ENCODE results near the gene B3GAT3.
"Not testable (repeated sequence)": the region's sequence is repeated elsewhere in the genome, so short reads cannot be mapped to it uniquely, and the experiment has no call there.

B3GAT3 gene

DNA sequence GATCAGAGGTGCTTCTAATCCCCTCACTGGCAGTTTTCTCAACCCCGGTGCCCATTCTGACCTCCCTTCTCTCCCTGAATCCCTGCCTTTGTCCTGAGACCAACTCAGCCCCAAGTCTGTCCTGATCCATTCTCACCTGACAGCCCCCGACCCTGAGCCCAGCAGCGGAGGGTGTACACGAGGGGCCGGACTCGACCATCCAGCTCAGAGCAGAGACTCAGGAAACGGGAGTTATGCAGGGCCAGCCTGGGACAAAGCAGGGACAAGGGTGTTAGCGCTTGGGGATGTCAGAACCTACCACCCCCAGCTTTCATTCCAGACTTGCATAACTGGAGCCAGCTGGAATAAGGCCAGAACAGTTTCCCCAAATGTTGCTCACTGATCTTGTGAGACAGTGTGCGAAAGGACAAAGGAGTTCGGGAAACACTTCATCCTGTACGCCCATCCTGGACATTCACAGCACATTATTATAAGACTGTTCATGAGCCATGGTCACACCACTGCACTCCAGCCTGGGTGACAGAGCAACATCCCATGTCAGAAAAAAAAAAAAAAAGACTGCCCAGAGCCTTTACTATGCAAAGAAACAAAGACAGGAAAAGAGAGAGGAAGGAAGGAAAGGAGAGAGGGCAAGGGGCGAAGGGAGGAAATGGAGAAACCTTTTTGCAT, 44.6 kb downstream of the B3GAT3 start:
- no peak for DNase-seq

DNA sequence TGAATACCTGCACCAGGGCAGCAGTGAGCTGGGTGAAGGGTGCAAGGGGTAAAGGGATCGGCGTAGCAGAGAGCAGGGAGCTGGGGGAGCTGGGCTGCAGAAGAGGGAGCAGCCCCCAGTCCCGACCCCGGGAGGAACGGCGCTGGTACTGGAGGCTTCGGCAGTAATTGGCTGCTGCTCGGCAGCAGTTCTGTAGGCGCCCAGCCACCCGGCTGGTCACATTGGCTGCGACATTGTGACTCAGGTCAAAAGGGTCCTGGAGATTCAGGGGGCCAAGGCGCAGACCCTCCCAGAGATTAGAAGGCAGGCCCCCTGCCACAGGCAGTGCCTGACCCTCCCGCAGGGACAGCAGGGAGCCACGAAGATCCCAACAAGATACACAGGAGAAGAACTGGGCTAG, 45.9 kb downstream of the B3GAT3 start:
- no peak for DNase-seq

DNA sequence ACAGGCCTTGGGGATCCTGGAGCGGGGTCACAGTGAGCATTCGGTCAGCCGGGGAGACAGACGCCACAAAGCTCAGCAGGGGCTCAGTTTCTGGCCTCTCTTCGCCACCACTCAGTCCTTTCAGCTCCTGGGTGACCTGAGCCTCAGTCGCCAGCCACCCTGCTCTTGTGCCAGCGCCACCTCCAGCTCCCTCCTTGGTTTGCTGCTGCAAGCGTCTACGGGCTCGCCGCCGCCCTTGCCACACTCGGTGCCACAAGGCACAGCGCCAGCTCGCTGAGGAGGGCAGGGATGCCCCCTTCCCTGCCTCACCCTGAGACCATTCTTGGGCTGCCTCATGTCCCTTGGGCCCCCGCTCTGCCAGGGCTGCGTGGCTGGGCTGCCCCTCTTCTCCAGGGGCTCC, 46.6 kb downstream of the B3GAT3 start:
- DNase-seq = no peak

DNA sequence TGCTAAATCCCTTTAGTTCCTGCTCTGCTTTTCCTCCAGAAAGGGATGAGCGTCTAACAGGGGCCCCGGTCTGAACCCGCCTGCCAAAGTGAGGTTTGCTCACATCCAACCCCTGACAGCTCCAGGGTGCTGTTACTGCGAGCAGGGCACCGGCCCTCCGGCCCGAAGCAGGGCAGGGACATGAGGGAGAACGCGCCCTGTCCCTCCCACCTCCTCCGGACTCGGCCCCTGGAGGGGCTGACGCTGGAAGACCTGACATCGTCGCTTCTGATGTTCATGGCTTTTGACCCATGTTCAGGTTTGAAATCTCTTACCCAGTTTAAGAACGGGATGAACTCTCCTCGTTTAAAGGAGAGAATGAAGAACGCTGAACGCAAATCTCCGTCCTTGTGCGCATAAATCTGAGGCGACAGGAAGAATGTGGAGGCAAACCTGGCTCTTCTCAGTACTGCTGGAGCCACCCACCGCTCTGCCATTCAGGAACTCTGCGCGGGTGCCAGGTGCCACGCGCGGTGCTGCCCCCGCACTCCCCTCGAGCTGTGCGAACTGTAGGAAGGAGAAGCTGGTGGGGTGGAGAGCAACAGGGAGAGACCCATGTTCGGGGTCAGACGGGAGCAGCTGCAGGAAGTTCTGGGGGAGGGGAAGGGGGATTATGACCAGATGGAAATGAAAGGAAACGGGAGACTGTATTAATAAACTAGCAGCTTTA, 47.3 kb downstream of the B3GAT3 start:
- peak; percentile 36 to 56 for DNase-seq

DNA sequence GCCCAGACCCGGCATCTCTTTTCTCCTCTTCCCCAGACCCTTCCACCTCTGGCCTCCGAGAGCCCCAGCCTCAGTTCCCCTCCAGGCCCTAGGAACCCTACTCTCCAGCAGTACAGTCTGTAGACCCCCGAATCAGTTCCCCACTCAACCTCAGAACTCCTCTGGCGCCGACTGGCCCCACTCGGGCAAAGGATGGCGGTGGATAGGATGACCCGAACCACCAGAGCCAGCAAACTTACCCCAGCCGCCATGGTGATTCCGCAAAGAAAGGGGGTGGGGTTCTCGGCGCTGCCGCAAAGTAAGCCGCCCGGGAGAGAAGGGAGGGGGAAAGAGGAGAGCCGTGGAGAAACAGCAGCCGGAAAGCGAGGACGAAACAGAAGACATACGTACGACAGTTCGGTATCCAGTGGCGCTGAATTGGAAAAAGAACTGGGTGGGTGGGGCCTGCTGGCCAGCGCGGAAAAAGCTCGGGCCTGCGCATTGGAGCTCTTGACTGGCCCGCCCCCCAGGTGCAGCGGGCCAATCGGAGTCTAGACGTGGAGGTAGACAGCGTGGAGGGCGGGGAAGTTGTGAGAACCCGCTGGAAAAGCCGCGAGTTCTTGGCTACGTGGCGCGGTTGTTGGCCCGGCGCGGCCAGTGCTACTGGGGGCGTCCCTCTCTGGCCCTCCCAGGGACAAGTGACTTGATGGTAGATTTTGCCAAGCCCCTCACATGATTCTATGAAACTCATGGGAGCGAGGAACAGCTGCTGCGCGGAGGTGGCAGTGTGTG, 48.0 kb downstream of the B3GAT3 start, which contains the start of gene EEF1G:
TSS of gene EEF1G (minus strand) at position 300 of the 771 bp plus-strand sequence. CDS start at position 251, 49 bp downstream.
- peak; percentile 100 for DNase-seq

DNA sequence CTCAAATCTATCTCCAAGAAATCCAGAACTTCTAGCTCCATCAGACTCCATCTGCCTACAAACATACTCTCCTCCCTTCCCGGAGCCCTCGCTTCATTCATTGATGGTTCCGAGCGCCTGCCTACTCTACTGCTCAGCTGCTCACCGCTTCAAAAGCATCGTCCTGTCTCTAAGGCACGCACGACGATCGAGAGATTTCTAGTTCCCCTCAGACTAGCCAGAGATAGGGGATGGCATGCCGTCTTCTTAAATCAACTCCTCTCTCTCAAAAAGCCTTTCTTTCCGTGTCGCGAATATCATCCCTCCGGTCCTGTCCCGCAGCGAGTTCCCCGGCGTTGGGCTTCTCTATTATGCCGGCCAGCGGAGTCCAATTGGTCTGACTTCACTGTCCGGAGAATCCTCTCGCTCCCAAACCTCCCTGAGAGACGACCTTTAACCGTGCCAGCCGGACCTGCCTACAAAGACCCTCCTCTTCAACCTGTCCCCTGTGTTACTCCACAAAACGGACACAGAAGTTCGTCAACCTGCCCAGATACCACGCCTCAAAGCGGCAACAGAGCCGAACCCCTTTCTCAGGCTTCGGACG, 48.7 kb downstream of the B3GAT3 start:
- DNase-seq = peak; percentile 15 to 33

DNA sequence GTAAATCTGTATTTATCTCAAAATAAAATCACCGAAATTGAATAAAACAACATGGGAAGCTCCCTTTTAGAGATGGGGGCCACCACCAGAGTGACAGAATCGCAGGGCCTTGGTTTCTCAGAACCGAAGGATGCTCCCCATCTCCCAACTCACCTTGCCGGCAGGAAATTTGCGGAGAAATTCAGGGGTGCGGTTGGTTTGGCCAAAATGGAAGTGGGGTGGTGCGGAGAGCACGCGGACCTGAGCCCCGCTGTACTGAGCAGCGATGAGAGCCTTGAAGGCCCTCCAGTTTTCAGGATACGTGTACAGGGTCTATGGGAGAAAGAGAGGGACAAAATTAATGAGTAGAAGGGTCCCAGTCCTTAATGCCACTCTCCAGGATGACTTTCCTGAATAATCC, 49.4 kb downstream of the B3GAT3 start:
- no peak for DNase-seq

DNA sequence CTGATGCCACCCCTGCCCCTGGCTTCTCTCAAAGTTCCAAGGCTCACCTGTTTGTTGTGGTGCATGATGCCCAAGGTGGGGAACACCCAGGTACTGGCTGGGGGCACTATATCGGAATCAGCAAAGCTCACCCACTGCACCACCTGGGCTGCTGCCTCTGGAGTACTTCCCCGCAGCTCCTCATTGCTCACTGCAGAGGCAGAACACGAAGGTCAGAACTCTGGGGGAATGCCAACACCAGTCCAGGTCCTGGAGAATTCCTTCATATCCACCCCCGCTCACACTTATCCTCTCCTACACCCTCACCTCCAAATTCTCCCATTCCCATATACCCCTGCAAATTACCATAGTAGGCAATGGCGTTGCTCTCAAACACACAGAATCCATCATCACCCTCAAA, 50.3 kb downstream of the B3GAT3 start:
- DNase-seq = not testable (repeated sequence)

DNA sequence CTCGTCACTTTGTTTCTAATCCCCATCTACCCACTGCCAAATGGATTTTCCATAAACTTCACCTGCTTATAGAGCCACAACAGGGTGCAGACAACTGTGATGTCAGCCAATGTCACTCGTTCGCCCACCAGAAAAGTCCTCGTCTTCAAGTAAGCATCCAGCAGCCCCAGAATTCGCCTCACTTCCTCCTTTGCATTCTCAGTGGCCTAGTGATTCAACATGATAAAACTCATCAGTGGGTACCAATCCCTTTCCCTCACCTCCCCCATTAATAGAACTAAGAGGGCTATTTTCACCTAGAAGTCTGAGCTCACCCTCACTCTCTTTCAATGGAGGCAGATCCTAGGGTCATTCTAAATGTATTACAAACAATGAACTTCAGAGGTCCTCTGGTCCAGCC, 50.9 kb downstream of the B3GAT3 start:
- not testable (repeated sequence) for DNase-seq

DNA sequence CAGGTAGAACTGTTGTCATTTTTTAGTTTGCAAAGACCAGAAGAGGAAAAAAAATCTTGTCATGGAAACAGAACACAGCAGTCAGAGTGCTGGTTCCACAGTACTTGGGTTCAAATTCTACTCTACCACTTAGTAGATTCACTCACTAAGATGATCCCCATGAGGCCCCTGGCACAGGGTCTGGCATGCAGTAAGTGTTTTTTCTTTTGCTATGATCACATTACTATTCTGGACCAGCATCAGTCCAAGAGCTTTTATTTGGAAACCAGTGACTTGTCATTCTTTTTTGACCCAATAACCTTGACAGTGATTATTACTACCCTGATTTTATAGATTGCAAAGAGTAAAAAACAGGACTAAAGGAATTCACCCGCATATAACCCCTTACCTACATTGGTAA, 52.2 kb downstream of the B3GAT3 start:
- no peak for DNase-seq

DNA sequence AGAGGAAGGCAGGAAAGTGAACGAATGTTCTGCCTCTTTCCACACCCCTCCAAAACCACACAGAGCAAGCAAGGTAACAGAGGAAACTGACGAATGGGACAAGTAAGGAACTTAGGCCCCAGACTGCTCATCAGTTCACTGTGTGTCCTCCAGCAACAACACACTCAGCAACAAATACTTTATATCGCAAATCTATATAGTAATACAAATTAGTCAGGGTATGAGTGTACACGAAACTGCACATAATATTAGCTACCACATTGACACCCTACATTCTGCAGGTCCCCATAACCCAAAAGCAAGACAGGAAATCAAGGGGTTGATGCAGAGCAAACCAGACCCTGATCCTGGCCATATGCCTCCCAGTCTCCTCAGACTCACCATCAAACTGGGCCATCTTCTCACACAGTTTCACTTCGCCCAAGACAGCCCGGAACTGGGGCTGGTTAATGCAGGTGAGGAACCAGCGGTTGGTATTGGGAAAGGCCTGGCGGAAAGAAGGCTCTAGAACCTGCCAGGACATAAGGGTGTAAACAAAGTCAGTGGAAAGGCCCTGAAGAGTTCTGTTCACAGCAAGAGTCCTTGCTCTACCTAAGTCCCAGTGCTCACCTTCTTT, 54.7 kb downstream of the B3GAT3 start:
- no peak for DNase-seq

DNA sequence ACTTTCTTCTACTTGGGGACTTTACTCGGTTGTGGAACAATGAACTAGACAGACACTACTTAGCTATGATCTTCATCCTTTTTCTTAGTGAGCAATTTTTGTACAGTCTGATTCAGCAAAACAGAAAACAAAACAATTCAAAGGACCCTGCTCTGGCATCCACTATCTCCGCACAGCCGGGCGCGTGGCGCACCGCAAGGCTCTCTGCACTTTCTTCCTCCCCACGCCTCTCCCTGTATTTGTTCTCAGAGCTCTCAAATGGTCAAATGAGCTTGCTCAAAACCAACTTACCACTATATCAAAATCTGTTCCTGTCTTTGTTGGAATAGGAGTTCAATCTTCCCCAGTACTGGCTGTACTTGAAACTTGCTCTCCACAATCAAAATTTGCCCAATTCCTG, 55.5 kb downstream of the B3GAT3 start:
- no peak for DNase-seq

All from Kasumi-1 (cell line).